ENCODE results near the gene TPRG1. TPM values are rescaled to one million over a fixed set of nuclear protein-coding genes. Genes with fewer than 3 reads are reported as not detected.
"Not testable (repeated sequence)": the region's sequence is repeated elsewhere in the genome, so short reads cannot be mapped to it uniquely, and the experiment has no call there.

TPRG1 gene
- total RNA-seq, 2 donors from 2014 or later = 1.7 to 4.7 TPM

DNA sequence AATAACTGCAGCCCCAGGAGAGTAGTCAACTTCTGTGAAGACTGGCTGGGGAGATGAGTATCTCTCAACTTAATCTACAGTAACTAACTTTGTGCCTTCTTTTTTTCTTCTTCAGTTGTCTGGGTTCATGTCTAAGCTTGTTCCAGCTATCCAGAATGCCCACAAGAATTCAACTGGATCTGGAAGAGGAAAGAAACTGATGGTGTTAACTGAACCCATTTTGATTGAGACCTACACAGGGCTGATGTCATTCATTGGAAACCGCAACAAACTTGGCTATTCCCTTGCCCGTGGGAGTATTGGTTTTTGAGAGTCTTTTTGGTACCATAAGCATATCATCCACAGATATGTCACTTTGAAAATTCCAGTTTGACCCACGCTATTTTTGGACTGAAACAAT lies 148.7 kb downstream of the TPRG1 start:
- Histone ChIP-seq H3K27me3 (replicated peaks; ENCODE audit: insufficient read depth) (no peaks in the 10 kb centered on the region), H3K9me3 (no peaks in the 10 kb centered on the region), H3K27ac (no peak overlapping the region), H3K4me3 (no peak overlapping the region), H3K4me1 (replicated peaks) (peaks cover 5% of the 10 kb centered on the region), H3K36me3 (no peaks in the 10 kb centered on the region)
- TF ChIP-seq POLR2A (IDR thresholded peaks at IDR 0.05) (no peak), POLR2AphosphoS5 (IDR thresholded peaks at IDR 0.05) (no peak), CTCF (IDR thresholded peaks at IDR 0.05) (no peak)
- WGBS = 88% methylated on average over 3 of the region's 3 CpGs
- intact Hi-C loops (cut with DNase I) = no loop called here
- no peak for DNase-seq (ENCODE audit: low spot score)

DNA sequence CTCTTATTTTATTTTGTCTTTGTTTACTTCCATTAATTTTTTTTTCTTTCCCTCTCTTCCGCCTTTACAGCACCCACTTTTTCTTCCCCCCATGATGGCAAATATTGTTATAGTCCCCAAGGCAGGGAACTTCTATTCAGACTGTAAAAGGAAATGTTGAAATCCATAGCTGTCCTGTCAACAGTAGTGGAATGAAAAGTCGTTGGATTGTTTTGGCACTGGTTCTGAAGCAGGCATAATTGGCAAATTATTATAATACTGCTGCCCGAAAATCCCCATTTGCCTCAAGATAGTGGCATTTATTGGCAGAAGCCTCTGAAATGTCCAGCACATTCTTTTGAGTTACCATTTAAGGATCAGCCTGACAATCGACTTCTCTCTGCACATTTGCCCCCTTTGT lies 150.6 kb downstream of the TPRG1 start:
- H3K36me3 ChIP-seq = no peaks in the 10 kb centered on the region
- H3K9me3 ChIP-seq = no peaks in the 10 kb centered on the region
- H3K27me3 ChIP-seq (replicated peaks; ENCODE audit: insufficient read depth) = no peaks in the 10 kb centered on the region
- intact Hi-C loops (cut with DNase I) = no loop called here
- peak overlapping the region in 1 of 2 donors; percentile 16 for H3K27ac ChIP-seq
- 19% methylated on average over 4 of the region's 4 CpGs for WGBS
- H3K4me1 ChIP-seq (replicated peaks) = peaks cover 5% of the 10 kb centered on the region
- peak; percentile 24 for DNase-seq (ENCODE audit: low spot score)
- no peak overlapping the region for H3K4me3 ChIP-seq
- TF ChIP-seq POLR2A (IDR thresholded peaks at IDR 0.05) (no peak), POLR2AphosphoS5 (IDR thresholded peaks at IDR 0.05) (peak; percentile 49)

GRCh38 chr3:189324538-189325138 lies 152.9 kb downstream of the TPRG1 start:
- intact Hi-C loops (cut with DNase I) = no loop called here

DNA sequence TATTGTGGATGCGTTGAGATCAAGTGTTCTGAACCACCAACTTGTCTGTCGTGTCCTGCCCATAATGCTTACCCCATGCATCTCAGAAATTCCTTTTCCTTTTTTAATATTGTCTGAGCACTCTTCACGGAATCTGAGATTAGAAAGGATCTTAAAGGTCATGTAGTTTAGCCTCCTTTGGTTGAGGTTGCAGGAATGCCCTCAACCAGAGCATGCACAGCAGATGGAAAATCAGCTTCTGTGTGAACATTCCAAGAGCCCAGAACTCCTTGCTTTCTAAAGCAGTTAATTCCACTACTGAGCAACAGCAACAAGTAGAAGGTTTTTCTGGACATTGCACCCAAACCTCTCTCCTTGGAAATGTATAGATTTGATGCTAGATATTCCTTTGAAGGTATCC lies 153.7 kb downstream of the TPRG1 start:
- Histone ChIP-seq H3K9me3 (no peaks in the 10 kb centered on the region), H3K27ac (peak overlapping the region in 1 of 2 donors; percentile 38), H3K4me1 (replicated peaks) (peaks cover 5% of the 10 kb centered on the region), H3K27me3 (replicated peaks; ENCODE audit: insufficient read depth) (no peaks in the 10 kb centered on the region), H3K4me3 (no peak overlapping the region), H3K36me3 (no peaks in the 10 kb centered on the region)
- no peak for TF ChIP-seq CTCF (IDR thresholded peaks at IDR 0.05)
- TF ChIP-seq POLR2A (IDR thresholded peaks at IDR 0.05) = no peak
- no peak for TF ChIP-seq POLR2AphosphoS5 (IDR thresholded peaks at IDR 0.05)
- intact Hi-C loops (cut with DNase I) = no loop called here
- WGBS = 75% methylated on average over 3 of the region's 3 CpGs
- DNase-seq (ENCODE audit: low spot score) = no peak

More at GRCh38 chr3:189324538-189325138, 152.9 kb downstream of the TPRG1 start:
- H3K9me3 ChIP-seq = no peaks in the 10 kb centered on the region
- peaks cover 5% of the 10 kb centered on the region for H3K4me1 ChIP-seq (replicated peaks)
- H3K27ac ChIP-seq = peak overlapping the region in 1 of 2 donors; percentile 44
- TF ChIP-seq POLR2AphosphoS5 (IDR thresholded peaks at IDR 0.05) (peak; percentile 89), CTCF (IDR thresholded peaks at IDR 0.05) (no peak)
- H3K4me3 ChIP-seq = no peak overlapping the region
- no peaks in the 10 kb centered on the region for H3K27me3 ChIP-seq (replicated peaks; ENCODE audit: insufficient read depth)
- no peaks in the 10 kb centered on the region for H3K36me3 ChIP-seq
- peak; percentile 90 for DNase-seq (ENCODE audit: low spot score)
- 21% methylated on average over 5 of the region's 5 CpGs for WGBS

DNA sequence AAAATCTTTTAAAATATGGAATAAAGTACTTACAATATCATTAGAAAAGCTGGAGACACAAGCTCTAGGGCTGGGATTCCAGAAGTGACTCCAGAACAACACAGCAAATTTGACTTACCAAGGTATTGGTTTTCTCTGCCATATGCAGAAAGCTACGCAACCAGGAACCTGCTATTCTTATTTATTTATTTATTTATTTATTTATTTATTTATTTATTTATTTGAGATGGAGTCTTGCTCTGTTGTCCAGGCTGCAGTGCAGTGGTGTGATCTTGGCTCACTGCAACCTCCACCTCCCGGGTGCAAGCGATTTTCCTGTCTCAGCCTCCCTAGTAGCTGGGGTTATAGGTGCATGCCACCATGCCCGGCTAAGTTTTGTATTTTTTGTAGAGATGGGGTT lies 157.9 kb downstream of the TPRG1 start:
- H3K27ac ChIP-seq; H3K4me3 ChIP-seq; intact Hi-C loops (cut with DNase I); H3K36me3 ChIP-seq; DNase-seq (ENCODE audit: low spot score); H3K4me1 ChIP-seq (replicated peaks); H3K27me3 ChIP-seq (replicated peaks; ENCODE audit: insufficient read depth); H3K9me3 ChIP-seq: not testable (repeated sequence)
- 98% methylated on average over 4 of the region's 4 CpGs for WGBS

GRCh38 chr3:189330066-189330465 lies 158.3 kb downstream of the TPRG1 start:
- no peaks in the 10 kb centered on the region for H3K27me3 ChIP-seq (replicated peaks; ENCODE audit: insufficient read depth)
- no peaks in the 10 kb centered on the region for H3K36me3 ChIP-seq
- H3K4me3 ChIP-seq = no peak overlapping the region
- no peaks in the 10 kb centered on the region for H3K9me3 ChIP-seq
- H3K27ac ChIP-seq = no peak overlapping the region
- 92% methylated on average over 4 of the region's 4 CpGs for WGBS
- no peak for DNase-seq (ENCODE audit: low spot score)
- no peak for TF ChIP-seq POLR2AphosphoS5 (IDR thresholded peaks at IDR 0.05)
- TF ChIP-seq CTCF (IDR thresholded peaks at IDR 0.05) = no peak
- TF ChIP-seq POLR2A (IDR thresholded peaks at IDR 0.05) = no peak
- intact Hi-C loops (cut with DNase I) = no loop called here
- no peaks in the 10 kb centered on the region for H3K4me1 ChIP-seq (replicated peaks)

Measured in prostate gland (tissue), 2 donors.